ENCODE results near the gene RPGRIP1. TPM values are rescaled to one million over a fixed set of nuclear protein-coding genes. Genes with fewer than 3 reads are reported as not detected.

RPGRIP1 gene
- total RNA-seq, 1 donor, result under 0.01 TPM

GRCh38 chr14:21320913-21321312 is 41.0 kb downstream of the RPGRIP1 start:
- no peaks in the 10 kb centered on the region for H4K20me1 ChIP-seq (ENCODE audit: insufficient read depth, low read length)
- no peak for DNase-seq (ENCODE audit: insufficient read length, low spot score, missing footprints)
- H3K4me1 ChIP-seq (ENCODE audit: insufficient read depth, low read length), result no peaks in the 10 kb centered on the region
- no peak overlapping the region for H3K4me3 ChIP-seq (ENCODE audit: insufficient read depth, low read length)
- no peaks in the 10 kb centered on the region for H3K9me3 ChIP-seq (ENCODE audit: low read depth, low read length)
- no peak overlapping the region for H2AFZ ChIP-seq (ENCODE audit: low read length)
- H3K79me2 ChIP-seq (ENCODE audit: insufficient read depth, low read length), result no peaks in the 10 kb centered on the region
- no peak for TF ChIP-seq CTCF (IDR thresholded peaks at IDR 0.05; ENCODE audit: extremely low read depth, low read depth, low read length)
- no peak overlapping the region for H3K4me2 ChIP-seq (ENCODE audit: insufficient read depth, low read length)
- H3K27ac ChIP-seq (ENCODE audit: low read depth, low read length), result no peak overlapping the region
- H3K27me3 ChIP-seq (ENCODE audit: insufficient read depth, low read length), result peaks cover 4% of the 10 kb centered on the region
- H3K36me3 ChIP-seq (ENCODE audit: insufficient read depth, low read length), result no peaks in the 10 kb centered on the region

- no peaks in the 10 kb centered on the region for H3K9me3 ChIP-seq (ENCODE audit: low read depth, low read length)
- H3K27ac ChIP-seq (ENCODE audit: low read depth, low read length), result no peak overlapping the region
- no peak for TF ChIP-seq CTCF (IDR thresholded peaks at IDR 0.05; ENCODE audit: extremely low read depth, low read depth, low read length)
- H3K36me3 ChIP-seq (ENCODE audit: insufficient read depth, low read length), result no peaks in the 10 kb centered on the region
- no peak overlapping the region for H2AFZ ChIP-seq (ENCODE audit: low read length)
- peaks cover 6% of the 10 kb centered on the region for H3K27me3 ChIP-seq (ENCODE audit: insufficient read depth, low read length)
- H3K4me3 ChIP-seq (ENCODE audit: insufficient read depth, low read length), result no peak overlapping the region
- no peaks in the 10 kb centered on the region for H3K4me1 ChIP-seq (ENCODE audit: insufficient read depth, low read length)
- no peaks in the 10 kb centered on the region for H4K20me1 ChIP-seq (ENCODE audit: insufficient read depth, low read length)
- H3K4me2 ChIP-seq (ENCODE audit: insufficient read depth, low read length), result no peak overlapping the region
- H3K79me2 ChIP-seq (ENCODE audit: insufficient read depth, low read length), result no peaks in the 10 kb centered on the region
- DNase-seq (ENCODE audit: insufficient read length, low spot score, missing footprints), result no peak
Measured at GRCh38 chr14:21322716-21323115, 42.8 kb downstream of the RPGRIP1 start.

DNA sequence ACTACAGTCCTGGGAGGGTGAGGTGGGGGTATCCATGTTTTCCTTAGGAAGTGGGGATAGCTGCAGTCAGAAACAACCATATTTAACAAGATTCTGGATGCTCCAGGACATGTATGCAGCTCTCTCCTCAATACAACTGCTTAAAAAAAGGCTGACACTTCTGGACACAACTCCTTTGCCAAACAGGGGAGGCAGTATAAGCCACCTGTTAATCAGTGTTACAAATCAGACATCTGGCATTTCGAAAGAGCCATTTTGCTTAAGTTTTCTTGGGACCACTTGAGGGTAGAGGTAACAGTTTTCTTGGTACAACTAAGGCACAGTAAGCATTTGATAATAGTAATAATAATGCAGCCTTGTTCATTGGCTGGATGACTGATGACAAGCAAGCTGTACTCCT is 47.1 kb downstream of the RPGRIP1 start:
- H3K27ac ChIP-seq (ENCODE audit: low read depth, low read length), result no peak overlapping the region
- DNase-seq (ENCODE audit: insufficient read length, low spot score, missing footprints), result no peak
- no peaks in the 10 kb centered on the region for H3K79me2 ChIP-seq (ENCODE audit: insufficient read depth, low read length)
- H3K4me1 ChIP-seq (ENCODE audit: insufficient read depth, low read length), result no peaks in the 10 kb centered on the region
- H3K36me3 ChIP-seq (ENCODE audit: insufficient read depth, low read length), result no peaks in the 10 kb centered on the region
- no peak overlapping the region for H2AFZ ChIP-seq (ENCODE audit: low read length)
- peaks cover 3% of the 10 kb centered on the region for H3K27me3 ChIP-seq (ENCODE audit: insufficient read depth, low read length)
- TF ChIP-seq CTCF (IDR thresholded peaks at IDR 0.05; ENCODE audit: extremely low read depth, low read depth, low read length), result no peak
- H4K20me1 ChIP-seq (ENCODE audit: insufficient read depth, low read length), result no peaks in the 10 kb centered on the region
- H3K9me3 ChIP-seq (ENCODE audit: low read depth, low read length), result no peaks in the 10 kb centered on the region
- H3K4me3 ChIP-seq (ENCODE audit: insufficient read depth, low read length), result no peak overlapping the region
- H3K4me2 ChIP-seq (ENCODE audit: insufficient read depth, low read length), result no peak overlapping the region

Other genes starting within 250 kb of the RPGRIP1 start
- not detected in 2 replicates for gene TPPP2, start 249.9 kb upstream of the RPGRIP1 start, total RNA-seq
- not detected in 2 replicates for gene RNASE13, start 245.3 kb upstream of the RPGRIP1 start, total RNA-seq
- not detected in 2 replicates for gene RNASE7, start 237.7 kb upstream of the RPGRIP1 start, total RNA-seq
- gene RNASE8, start 222.3 kb upstream of the RPGRIP1 start, total RNA-seq, result not detected in 2 replicates
- gene ARHGEF40, start 209.8 kb upstream of the RPGRIP1 start, total RNA-seq, result 33.3 and 35.4 TPM in 2 replicates
- gene ZNF219, start 181.4 kb upstream of the RPGRIP1 start, total RNA-seq, result 8.3 and 9.4 TPM in 2 replicates
- not detected in 2 replicates for gene TMEM253, start 179.0 kb upstream of the RPGRIP1 start, total RNA-seq
- not detected in 2 replicates for gene OR5AU1, start 124.0 kb upstream of the RPGRIP1 start, total RNA-seq
- 402 and 446 TPM in 2 replicates for gene HNRNPC, start 10.6 kb upstream of the RPGRIP1 start, total RNA-seq
- 71.3 and 72.0 TPM in 2 replicates for gene SUPT16H, start 103.9 kb downstream of the RPGRIP1 start, total RNA-seq
- gene CHD8, start 176.0 kb downstream of the RPGRIP1 start, total RNA-seq, result 55.4 and 66.3 TPM in 2 replicates
- 25.0 and 27.4 TPM in 2 replicates for gene RAB2B, start 196.9 kb downstream of the RPGRIP1 start, total RNA-seq
- 37.6 and 46.3 TPM in 2 replicates for gene TOX4, start 197.1 kb downstream of the RPGRIP1 start, total RNA-seq
- gene METTL3, start 231.3 kb downstream of the RPGRIP1 start, total RNA-seq, result 30.4 and 30.9 TPM in 2 replicates
- 2.9 and 3.3 TPM in 2 replicates for gene SALL2, start 246.3 kb downstream of the RPGRIP1 start, total RNA-seq

Measured in osteoblast (primary cell).